A549 (cell line): Measurements from ENCODE around the gene PDS5A.

Source experiments
- CTCF ChIP-seq: fragments of >200 bp; sonication (Bioruptor Twin); formaldehyde crosslinking; IDR thresholded peaks from 3 replicates; pipeline ENCODE4 v1.5.1; 2016
- JUN ChIP-seq, 2 experiments: fragments of >200 bp; sonication (Bioruptor Twin); formaldehyde crosslinking; IDR thresholded peaks; 2 replicates in 1 of 2; 3 replicates in 1 of 2; pipeline ENCODE4 v1.6.1; 2016 to 2017
- JUNB ChIP-seq: fragments of >200 bp; sonication (Bioruptor Twin); formaldehyde crosslinking; IDR thresholded peaks from 2 replicates; pipeline ENCODE4 v1.6.1; 2016
- MAX ChIP-seq: IDR thresholded peaks from 2 replicates; pipeline ENCODE4 v1.6.1; 2012
- MAZ ChIP-seq: fragments of 150-350 bp; IDR thresholded peaks from 2 replicates; pipeline ENCODE4 v1.6.1; 2014; ENCODE audit warnings: antibody characterized with exemption, low read depth, low read length, borderline replicate concordance
- POLR2A ChIP-seq: IDR thresholded peaks from 2 replicates; pipeline ENCODE4 v1.6.1; 2012; ENCODE audit warnings: mild to moderate bottlenecking, low read length
- POLR2AphosphoS2 ChIP-seq: conservative IDR thresholded peaks from 2 replicates; pipeline ENCODE4 v1.6.1; 2012; ENCODE audit warnings: low read length, improper control_type of control experiment, inconsistent platforms
- RAD21 ChIP-seq, 2 experiments: fragments of >200 bp in 1 of 2; sonication (Bioruptor Twin) in 1 of 2; formaldehyde crosslinking in 1 of 2; IDR thresholded peaks in 1 of 2; conservative IDR thresholded peaks in 1 of 2; 2 replicates in 1 of 2; 3 replicates in 1 of 2; pipeline ENCODE4 v1.6.1; 2012 to 2018; ENCODE audit warnings: inconsistent platforms in 1 of 2
- RFX5 ChIP-seq: fragments of 450-650 bp; IDR thresholded peaks from 2 replicates; pipeline ENCODE4 v1.7.1; 2014; ENCODE audit warnings: antibody characterized with exemption, mild to moderate bottlenecking, moderate library complexity

- no peak for TF ChIP-seq CTCF
- no peak for TF ChIP-seq POLR2A
- TF ChIP-seq RAD21 (conservative IDR thresholded peaks at IDR 0.05 in 1 of 2, IDR thresholded peaks at IDR 0.05 in 1 of 2): no peak
- no peak for TF ChIP-seq RFX5
- TF ChIP-seq MAZ: no peak
- no peak for TF ChIP-seq JUNB
- TF ChIP-seq MAX: no peak
- TF ChIP-seq JUN (IDR thresholded peaks at IDR 0.05): no peak
- no peak for TF ChIP-seq POLR2AphosphoS2
Observed at GRCh38 chr4:39987485-39987884, 9.8 kb upstream of the PDS5A start.
